BJ (cell line): ENCODE data around the gene LRRC58. TPM values are rescaled to one million over a fixed set of nuclear protein-coding genes. Genes with fewer than 3 reads are reported as not detected.
A peak's percentile ranks its signal among the peaks of the same experiment; 100 is the strongest.

Experiments used
- CTCF ChIA-PET: fragments of 350-600 bp; formaldehyde crosslinking; extraction: SDS; loops from one replicate; lab custom pipeline; 2021; ENCODE audit warnings: antibody characterized with exemption, inconsistent platforms; lab: Yijun Ruan, JAX
- POLR2A ChIA-PET: fragments of 300-600 bp; sonication (Branson Sonifier 250); formaldehyde crosslinking; extraction: SDS; loops from one replicate; lab custom pipeline; 2021; ENCODE audit warnings: antibody characterized with exemption; lab: Charles Lee
- DNase-seq: peaks from one replicate; pipeline ENCODE4 v3.0.0-alpha.2; 2011; ENCODE audit warnings: low read depth
- H3K27me3 ChIP-seq: 2 replicates; pipeline ENCODE4 v1.6.0; 2011; ENCODE audit warnings: low read length; ENCODE audit not compliant: control insufficient read depth, insufficient read depth
- H3K36me3 ChIP-seq: 2 replicates; pipeline ENCODE4 v1.5.1; 2011; ENCODE audit warnings: low read length; ENCODE audit not compliant: control insufficient read depth, insufficient read depth
- H3K4me3 ChIP-seq: 2 replicates; pipeline ENCODE4 v1.5.1; 2011; ENCODE audit warnings: low read depth, mild to moderate bottlenecking, control low read depth, low read length
- CTCF ChIP-seq: IDR thresholded peaks from 2 replicates; pipeline ENCODE4 v1.5.1; 2011; ENCODE audit warnings: low read depth, mild to moderate bottlenecking, control low read depth, inconsistent platforms, low read length, moderate library complexity; ENCODE audit not compliant: insufficient read depth
- polyA plus RNA-seq: library from polyadenylated mRNA; depleted of rRNA; stranded (reverse); fragments of >200 nt; gene quantifications from 2 replicates; pipeline ENCODE4 v1.2.3, GENCODE V29; 2011

The LRRC58 gene
- polyA plus RNA-seq, 1 experiment, result 6.3 TPM

DNA sequence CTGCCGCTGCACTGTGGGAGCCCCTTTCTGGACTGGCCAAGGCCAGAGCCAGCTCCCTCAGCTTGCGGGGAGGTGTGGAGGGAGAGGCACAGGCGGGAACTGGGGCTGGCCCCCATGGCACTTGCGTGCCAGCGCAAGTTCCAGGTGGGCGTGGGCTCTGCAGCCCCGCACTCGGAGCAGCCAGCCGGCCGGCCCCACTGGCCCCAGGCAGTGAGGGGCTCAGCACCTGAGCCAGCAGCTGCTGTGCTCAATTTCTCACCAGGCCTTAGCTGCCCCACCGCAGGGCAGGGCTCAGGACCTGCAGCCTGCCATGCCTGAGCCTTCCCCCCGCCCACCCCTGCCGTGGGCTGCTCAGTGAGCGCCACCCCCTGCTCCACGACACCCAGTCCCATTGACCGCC lies 59.5 kb downstream of the LRRC58 start:
- Histone ChIP-seq H3K4me3 (no peak overlapping the region), H3K27me3 (no peaks in the 10 kb centered on the region; the same call in none of the 2 replicates), H3K36me3 (no peaks in the 10 kb centered on the region)
- POLR2A ChIA-PET, result no interaction called here
- CTCF ChIA-PET, result no interaction called here
- no peak for TF ChIP-seq CTCF
- DNase-seq, result no peak

DNA sequence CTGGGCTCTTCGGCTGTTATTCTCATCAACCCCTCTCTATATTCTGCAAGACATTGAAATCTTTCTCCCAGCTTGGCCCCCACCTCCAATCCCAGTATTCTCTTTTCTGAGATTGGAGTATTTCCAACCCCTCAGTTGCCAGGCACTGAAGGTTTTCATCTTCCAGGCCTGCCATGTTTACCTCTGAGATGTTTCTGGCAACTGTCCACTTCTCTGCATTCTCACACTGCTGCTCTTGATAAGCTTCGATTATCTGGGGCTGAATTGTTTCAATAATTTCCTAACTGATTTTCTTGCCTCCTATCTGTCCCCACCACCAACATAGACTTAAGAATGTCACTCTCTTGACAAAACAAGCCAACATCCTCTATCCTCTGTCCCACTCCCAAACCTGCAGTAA lies 62.7 kb downstream of the LRRC58 start:
- TF ChIP-seq CTCF, result no peak
- ChIA-PET POLR2A (no interaction called here), CTCF (interaction anchor here (1.3 kb wide), 1 partner anchor 11 kb away, joined by 3 read pairs; no protein-coding TSS in a partner anchor)
- no peak for DNase-seq
- no peak overlapping the region for H3K4me3 ChIP-seq
- peaks cover 5% of the 10 kb centered on the region for H3K27me3 ChIP-seq
- no peaks in the 10 kb centered on the region for H3K36me3 ChIP-seq

- POLR2A ChIA-PET, result no interaction called here
- H3K4me3 ChIP-seq, result peak overlapping the region; percentile 49
- H3K27me3 ChIP-seq, result peaks cover 6% of the 10 kb centered on the region
- CTCF ChIA-PET, result interaction anchor here (1.0 to 1.3 kb wide), 2 partner anchors 12 to 42 kb away, joined by 3 read pairs; no protein-coding TSS in a partner anchor
- H3K36me3 ChIP-seq, result no peaks in the 10 kb centered on the region
- DNase-seq, result no peak
- no peak for TF ChIP-seq CTCF
Observed at GRCh38 chr3:120285508-120285841, 63.7 kb downstream of the LRRC58 start.

- Histone ChIP-seq H3K27me3 (peaks cover 8% of the 10 kb centered on the region), H3K36me3 (no peaks in the 10 kb centered on the region), H3K4me3 (peak within 1 kb of the TSS; percentile 49)
- TF ChIP-seq CTCF, result no peak
- no peak for DNase-seq
- CTCF ChIA-PET, result interaction anchor here (1.0 to 1.3 kb wide), 2 partner anchors 13 to 42 kb away, joined by 3 read pairs; no protein-coding TSS in a partner anchor
- POLR2A ChIA-PET, result no interaction called here
Observed at GRCh38 chr3:120284747-120285507, 64.2 kb downstream of the LRRC58 start, which contains the start of gene GPR156. Gene GPR156, minus strand, starts transcription at chr3:120285222. Its CDS starts 41,124 bp downstream, at chr3:120244098.

GRCh38 chr3:120281261-120281660 lies 67.9 kb downstream of the LRRC58 start:
- CTCF ChIA-PET, result no interaction called here
- no peak for DNase-seq
- no peaks in the 10 kb centered on the region for H3K36me3 ChIP-seq
- no peak for TF ChIP-seq CTCF
- POLR2A ChIA-PET, result interaction anchor here (0.6 kb wide), 1 partner anchor 34 kb away, joined by 3 read pairs; no protein-coding TSS in a partner anchor
- H3K4me3 ChIP-seq, result no peak overlapping the region
- peaks cover 8% of the 10 kb centered on the region for H3K27me3 ChIP-seq
